Measurements from ENCODE around the gene KIF21A.
"Not testable (repeated sequence)": the region's sequence is repeated elsewhere in the genome, so short reads cannot be mapped to it uniquely, and the experiment has no call there.

KIF21A gene

GRCh38 chr12:39443081-39443928, at the start of gene KIF21A:
KIF21A (minus strand) TSS chr12:39443120; CDS start chr12:39442970, 150 bp downstream.
- DNase-seq: no peak

- no peak for DNase-seq
Measured at GRCh38 chr12:39490500-39491282, 47.8 kb upstream of the KIF21A start.

- DNase-seq: no peak
Measured at GRCh38 chr12:39483597-39483996, 40.7 kb upstream of the KIF21A start.

- no peak for DNase-seq
Measured at GRCh38 chr12:39483042-39483441, 40.1 kb upstream of the KIF21A start.

GRCh38 chr12:39476894-39477293, 34.0 kb upstream of the KIF21A start:
- no peak for DNase-seq

- DNase-seq: no peak
Measured at GRCh38 chr12:39476121-39476520, 33.2 kb upstream of the KIF21A start.

GRCh38 chr12:39475136-39475535, 32.2 kb upstream of the KIF21A start:
- DNase-seq: not testable (repeated sequence)

- no peak for DNase-seq
Measured at GRCh38 chr12:39467432-39467870, 24.5 kb upstream of the KIF21A start.

GRCh38 chr12:39464976-39465695, 22.2 kb upstream of the KIF21A start:
- no peak for DNase-seq

- no peak for DNase-seq
Measured at GRCh38 chr12:39461059-39461458, 18.1 kb upstream of the KIF21A start.

- no peak for DNase-seq
Measured at GRCh38 chr12:39459027-39459434, 16.1 kb upstream of the KIF21A start.

- no peak for DNase-seq
Measured at GRCh38 chr12:39451977-39452376, 9.1 kb upstream of the KIF21A start.

GRCh38 chr12:39448038-39448437, 5.1 kb upstream of the KIF21A start:
- no peak for DNase-seq

- no peak for DNase-seq
Measured at GRCh38 chr12:39443929-39444209, 949 bp upstream of the KIF21A start.

- DNase-seq: no peak
Measured at GRCh38 chr12:39442831-39443080, 164 bp downstream of the KIF21A start.

- no peak for DNase-seq
Measured at GRCh38 chr12:39441963-39442830, 723 bp downstream of the KIF21A start.

GRCh38 chr12:39441189-39441962, 1.5 kb downstream of the KIF21A start:
- DNase-seq: no peak

GRCh38 chr12:39440781-39441180, 2.1 kb downstream of the KIF21A start:
- no peak for DNase-seq

- no peak for DNase-seq
Measured at GRCh38 chr12:39440101-39440500, 2.8 kb downstream of the KIF21A start.

- no peak for DNase-seq
Measured at GRCh38 chr12:39435531-39435930, 7.4 kb downstream of the KIF21A start.

GRCh38 chr12:39431797-39432196, 11.1 kb downstream of the KIF21A start:
- no peak for DNase-seq
